Measurements from ENCODE around the gene CLSTN2. TPM values are rescaled to one million over a fixed set of nuclear protein-coding genes. Genes with fewer than 3 reads are reported as not detected.

Gene CLSTN2
- total RNA-seq, 2 experiments from 2014 or later, result not detected

DNA sequence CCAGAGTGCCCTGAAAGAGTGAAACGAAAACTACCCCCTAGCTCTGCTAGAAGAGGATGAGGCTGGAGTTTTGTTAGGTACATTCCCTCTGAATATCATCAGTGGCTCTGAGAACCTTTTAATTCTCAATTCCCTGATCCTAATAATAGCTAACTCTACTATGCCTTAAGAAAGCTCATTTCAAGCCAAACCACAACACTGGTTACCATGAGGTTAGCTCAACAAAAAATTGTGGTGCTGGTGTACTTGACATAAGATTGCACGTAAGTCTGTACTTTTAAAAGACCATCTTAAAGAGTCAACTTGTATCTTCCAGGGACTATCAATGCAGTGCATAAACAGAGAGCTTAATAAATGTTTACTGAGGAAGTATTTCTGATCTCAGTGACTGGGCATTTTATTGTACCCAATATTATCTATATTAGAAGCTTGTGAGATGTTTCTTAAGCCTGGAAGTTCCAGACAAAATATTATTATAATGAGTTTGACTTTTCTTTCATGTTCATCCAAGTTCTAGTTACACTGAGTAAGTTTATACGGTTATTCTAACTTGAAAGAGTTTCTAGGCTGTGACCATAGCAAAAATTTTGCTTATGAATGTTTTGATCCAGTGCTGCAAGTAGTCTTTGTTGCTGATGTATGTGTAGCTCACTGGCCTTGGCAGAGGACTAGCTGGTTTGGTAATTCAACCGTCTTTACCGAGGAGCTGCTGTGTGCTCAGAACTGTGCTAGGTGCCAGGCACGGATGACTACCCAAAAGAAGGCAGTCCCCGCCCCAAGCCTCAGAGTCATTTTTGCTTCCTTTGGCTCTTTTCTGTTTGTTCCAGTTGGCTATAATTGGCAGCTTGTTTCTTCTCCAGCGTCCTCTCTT lies 408.5 kb downstream of the CLSTN2 start:
- Mint-ChIP-seq H3K36me3 (ENCODE audit: low read depth) (no peaks in the 10 kb centered on the region), H3K4me3 (no peak overlapping the region), H3K9me3 (ENCODE audit: insufficient read depth) (no peaks in the 10 kb centered on the region), H3K27me3 (ENCODE audit: low read depth) (no peaks in the 10 kb centered on the region), H3K27ac (no peak overlapping the region), H3K4me1 (ENCODE audit: low read depth) (no peaks in the 10 kb centered on the region)
- POLR2A ChIA-PET, result no interaction called here
- CTCF ChIA-PET, result no interaction called here
- no peak for ATAC-seq
- DNase-seq, result no peak

GRCh38 chr3:140344082-140344454 lies 409.1 kb downstream of the CLSTN2 start:
- no peaks in the 10 kb centered on the region for H3K9me3 Mint-ChIP-seq (ENCODE audit: insufficient read depth)
- no peaks in the 10 kb centered on the region for H3K4me1 Mint-ChIP-seq (ENCODE audit: low read depth)
- DNase-seq (no peak), ATAC-seq (no peak)
- no peaks in the 10 kb centered on the region for H3K36me3 Mint-ChIP-seq (ENCODE audit: low read depth)
- no peak overlapping the region for H3K27ac Mint-ChIP-seq
- no peaks in the 10 kb centered on the region for H3K27me3 Mint-ChIP-seq (ENCODE audit: low read depth)
- POLR2A ChIA-PET, result no interaction called here
- CTCF ChIA-PET, result no interaction called here
- no peak overlapping the region for H3K4me3 Mint-ChIP-seq

- H3K4me3 Mint-ChIP-seq, result no peak overlapping the region
These were observed 409.7 kb downstream of the CLSTN2 start for GRCh38 chr3:140344601-140345205.

DNA sequence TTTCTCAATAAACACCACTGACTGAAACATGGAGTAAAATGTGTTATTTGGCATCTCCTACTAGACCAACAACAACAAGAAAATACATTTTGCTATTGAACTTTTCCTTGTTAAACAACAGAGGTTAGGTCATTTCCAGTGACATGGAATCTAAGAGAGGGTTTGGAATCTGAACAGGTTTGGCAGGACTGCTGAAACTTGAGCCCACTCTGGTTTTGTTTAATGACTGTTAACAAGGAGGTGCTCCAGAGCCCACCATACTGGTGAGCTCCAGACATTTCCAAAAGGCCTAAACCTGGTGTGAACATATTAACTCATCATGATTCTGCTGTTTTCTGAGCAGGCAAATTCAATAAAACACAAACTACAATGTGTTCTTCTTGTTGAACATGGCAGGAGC lies 412.2 kb downstream of the CLSTN2 start:
- peaks cover 2% of the 10 kb centered on the region for H3K27me3 Mint-ChIP-seq (ENCODE audit: low read depth)
- ChIA-PET POLR2A (no interaction called here), CTCF (no interaction called here)
- no peak overlapping the region for H3K4me3 Mint-ChIP-seq
- no peaks in the 10 kb centered on the region for H3K4me1 Mint-ChIP-seq (ENCODE audit: low read depth)
- H3K27ac Mint-ChIP-seq, result no peak overlapping the region
- ATAC-seq, result no peak
- H3K36me3 Mint-ChIP-seq (ENCODE audit: low read depth), result no peaks in the 10 kb centered on the region
- no peak for DNase-seq
- no peaks in the 10 kb centered on the region for H3K9me3 Mint-ChIP-seq (ENCODE audit: insufficient read depth)

More at GRCh38 chr3:140344601-140345205, 409.7 kb downstream of the CLSTN2 start:
- ChIA-PET POLR2A (no interaction called here), CTCF (no interaction called here)
- no peaks in the 10 kb centered on the region for H3K9me3 Mint-ChIP-seq (ENCODE audit: insufficient read depth)
- H3K4me1 Mint-ChIP-seq (ENCODE audit: low read depth), result no peaks in the 10 kb centered on the region
- no peak overlapping the region for H3K27ac Mint-ChIP-seq
- no peak for ATAC-seq
- H3K27me3 Mint-ChIP-seq (ENCODE audit: low read depth), result no peaks in the 10 kb centered on the region
- no peak for DNase-seq
- H3K36me3 Mint-ChIP-seq (ENCODE audit: low read depth), result no peaks in the 10 kb centered on the region

GRCh38 chr3:140349938-140350337 lies 415.0 kb downstream of the CLSTN2 start:
- Mint-ChIP-seq H3K27ac (no peak overlapping the region), H3K27me3 (ENCODE audit: low read depth) (peaks cover 2% of the 10 kb centered on the region), H3K36me3 (ENCODE audit: low read depth) (no peaks in the 10 kb centered on the region), H3K4me3 (no peak overlapping the region), H3K9me3 (ENCODE audit: insufficient read depth) (no peaks in the 10 kb centered on the region), H3K4me1 (ENCODE audit: low read depth) (no peaks in the 10 kb centered on the region)
- DNase-seq, result no peak
- ChIA-PET POLR2A (no interaction called here), CTCF (no interaction called here)
- ATAC-seq, result no peak

DNA sequence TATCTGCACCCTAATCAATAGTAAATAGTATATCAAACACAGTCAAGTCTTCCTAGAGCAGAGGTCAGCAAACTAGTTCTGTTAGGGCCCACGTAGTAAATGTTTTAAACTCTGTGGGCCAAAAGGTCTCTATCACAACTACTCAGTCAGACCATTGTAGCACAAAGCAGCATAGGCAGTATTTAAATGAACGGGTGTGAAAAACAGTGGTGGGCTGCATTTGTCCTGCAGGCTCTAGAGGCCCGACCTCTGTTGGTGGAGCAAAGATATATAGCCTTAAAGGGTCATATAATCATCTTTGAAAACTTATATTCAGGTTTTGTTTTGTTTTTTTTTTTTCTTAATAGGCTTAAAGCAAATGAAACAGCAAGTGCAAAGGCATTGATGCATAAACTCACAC lies 416.5 kb downstream of the CLSTN2 start:
- no peaks in the 10 kb centered on the region for H3K36me3 Mint-ChIP-seq (ENCODE audit: low read depth)
- no peak overlapping the region for H3K4me3 Mint-ChIP-seq
- ChIA-PET POLR2A (no interaction called here), CTCF (no interaction called here)
- H3K27ac Mint-ChIP-seq, result no peak overlapping the region
- no peaks in the 10 kb centered on the region for H3K9me3 Mint-ChIP-seq (ENCODE audit: insufficient read depth)
- DNase-seq, result no peak
- H3K4me1 Mint-ChIP-seq (ENCODE audit: low read depth), result no peaks in the 10 kb centered on the region
- peaks cover 4% of the 10 kb centered on the region for H3K27me3 Mint-ChIP-seq (ENCODE audit: low read depth)
- no peak for ATAC-seq

DNA sequence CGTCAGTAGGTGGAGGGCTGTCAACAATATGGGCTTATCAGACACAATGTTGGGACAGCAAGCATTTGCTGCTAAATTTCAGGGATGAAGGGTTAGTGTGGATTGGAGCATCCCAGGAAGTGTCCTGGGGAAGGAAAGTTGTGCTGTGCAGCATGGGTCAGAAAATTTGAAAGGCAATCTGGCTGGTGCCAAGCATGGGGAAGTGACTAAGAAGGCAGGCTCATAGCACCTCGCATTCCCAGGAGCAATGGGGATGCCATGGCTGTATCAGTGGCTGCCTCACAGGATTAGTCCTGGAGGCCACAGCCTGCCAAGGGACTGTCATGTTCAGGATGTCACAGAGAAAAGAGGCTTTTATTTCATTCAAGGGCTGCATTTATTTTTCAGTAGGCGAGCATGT lies 420.5 kb downstream of the CLSTN2 start:
- ChIA-PET POLR2A (no interaction called here), CTCF (no interaction called here)
- Mint-ChIP-seq H3K4me1 (ENCODE audit: low read depth) (no peaks in the 10 kb centered on the region), H3K27ac (no peak overlapping the region), H3K36me3 (ENCODE audit: low read depth) (no peaks in the 10 kb centered on the region), H3K27me3 (ENCODE audit: low read depth) (peaks cover 4% of the 10 kb centered on the region), H3K9me3 (ENCODE audit: insufficient read depth) (no peaks in the 10 kb centered on the region), H3K4me3 (no peak overlapping the region)
- ATAC-seq (no peak), DNase-seq (no peak)

DNA sequence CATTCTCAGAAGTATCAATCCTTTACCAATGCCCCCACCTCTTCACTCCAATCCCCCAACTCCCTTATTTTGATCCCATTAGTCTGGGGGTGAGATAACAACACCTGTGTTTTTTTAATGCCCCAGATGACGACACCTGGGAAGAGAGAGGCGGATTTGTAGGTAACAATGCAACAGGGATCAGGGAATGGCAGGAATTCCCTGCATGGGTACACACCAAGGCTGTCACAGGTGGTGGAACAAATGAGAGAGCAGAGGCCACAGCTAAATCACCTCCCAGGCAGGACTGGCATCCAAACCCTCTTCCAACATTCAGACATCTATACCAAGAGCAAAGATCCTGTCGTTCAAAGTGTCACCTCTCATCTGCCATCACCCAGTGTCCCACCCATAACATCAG lies 423.7 kb downstream of the CLSTN2 start:
- H3K27me3 Mint-ChIP-seq (ENCODE audit: low read depth), result peaks cover 2% of the 10 kb centered on the region
- no peak overlapping the region for H3K27ac Mint-ChIP-seq
- no peak overlapping the region for H3K4me3 Mint-ChIP-seq
- ChIA-PET POLR2A (no interaction called here), CTCF (no interaction called here)
- H3K36me3 Mint-ChIP-seq (ENCODE audit: low read depth), result no peaks in the 10 kb centered on the region
- ATAC-seq (no peak), DNase-seq (no peak)
- H3K4me1 Mint-ChIP-seq (ENCODE audit: low read depth), result no peaks in the 10 kb centered on the region
- H3K9me3 Mint-ChIP-seq (ENCODE audit: insufficient read depth), result no peaks in the 10 kb centered on the region

- H3K36me3 Mint-ChIP-seq (ENCODE audit: low read depth), result no peaks in the 10 kb centered on the region
- H3K4me1 Mint-ChIP-seq (ENCODE audit: low read depth), result no peaks in the 10 kb centered on the region
- H3K4me3 Mint-ChIP-seq, result no peak overlapping the region
- ATAC-seq, result no peak
- H3K27me3 Mint-ChIP-seq (ENCODE audit: low read depth), result peaks cover 2% of the 10 kb centered on the region
- no peak for DNase-seq
- no peak overlapping the region for H3K27ac Mint-ChIP-seq
- POLR2A ChIA-PET, result no interaction called here
- no peaks in the 10 kb centered on the region for H3K9me3 Mint-ChIP-seq (ENCODE audit: insufficient read depth)
- CTCF ChIA-PET, result interaction anchor here (0.6 kb wide), 1 partner anchor 1932 kb away, joined by 3 read pairs; no protein-coding TSS in a partner anchor
These were observed 424.4 kb downstream of the CLSTN2 start for GRCh38 chr3:140359233-140359995.

GRCh38 chr3:140360332-140360731 lies 425.3 kb downstream of the CLSTN2 start:
- ATAC-seq, result no peak
- POLR2A ChIA-PET, result no interaction called here

GRCh38 chr3:140363801-140364200 lies 428.8 kb downstream of the CLSTN2 start:
- no peak for ATAC-seq
- POLR2A ChIA-PET, result no interaction called here

More at GRCh38 chr3:140360332-140360731, 425.3 kb downstream of the CLSTN2 start:
- no peak overlapping the region for H3K27ac Mint-ChIP-seq
- no peak for DNase-seq
- H3K4me1 Mint-ChIP-seq (ENCODE audit: low read depth), result no peaks in the 10 kb centered on the region
- H3K4me3 Mint-ChIP-seq, result no peak overlapping the region
- no peaks in the 10 kb centered on the region for H3K36me3 Mint-ChIP-seq (ENCODE audit: low read depth)
- CTCF ChIA-PET, result interaction anchor here (0.6 kb wide), 1 partner anchor 1933 kb away, joined by 3 read pairs; no protein-coding TSS in a partner anchor
- no peaks in the 10 kb centered on the region for H3K9me3 Mint-ChIP-seq (ENCODE audit: insufficient read depth)
- peaks cover 2% of the 10 kb centered on the region for H3K27me3 Mint-ChIP-seq (ENCODE audit: low read depth)

More at GRCh38 chr3:140363801-140364200, 428.8 kb downstream of the CLSTN2 start:
- CTCF ChIA-PET, result no interaction called here
- Mint-ChIP-seq H3K36me3 (ENCODE audit: low read depth) (no peaks in the 10 kb centered on the region), H3K4me3 (no peak overlapping the region), H3K27ac (no peak overlapping the region), H3K27me3 (ENCODE audit: low read depth) (no peaks in the 10 kb centered on the region), H3K4me1 (ENCODE audit: low read depth) (no peaks in the 10 kb centered on the region), H3K9me3 (ENCODE audit: insufficient read depth) (no peaks in the 10 kb centered on the region)
- no peak for DNase-seq

All from activated CD8-positive, alpha-beta T cell treated with anti-CD3 and anti-CD28 coated beads, Interleukin-2, amount 10 ng/mL, durations not matched to agents 7 days and 5 days (primary cell).